ENCODE results near the gene GNB1L. TPM values are rescaled to one million over a fixed set of nuclear protein-coding genes. Genes with fewer than 3 reads are reported as not detected.

Gene GNB1L
- total and polyA plus RNA-seq, 2 experiments from 2014 or later = 3.5 to 5.5 TPM

GRCh38 chr22:19743651-19744050, 111.0 kb downstream of the GNB1L start:
- Histone ChIP-seq H3K27ac (no peak overlapping the region), H3K36me3 (no peaks in the 10 kb centered on the region), H3K27me3 (no peaks in the 10 kb centered on the region), H3K9me3 (ENCODE audit: low read depth) (no peaks in the 10 kb centered on the region), H3K4me1 (ENCODE audit: low read depth) (peaks cover 9% of the 10 kb centered on the region), H3K4me3 (no peak overlapping the region)
- no peak for DNase-seq (ENCODE audit: low read depth in 1 of 2, low spot score in 1 of 2)
- no peak for TF ChIP-seq CTCF (IDR thresholded peaks at IDR 0.05; ENCODE audit: low read depth, low read length)

- Histone ChIP-seq H3K9me3 (ENCODE audit: low read depth) (no peaks in the 10 kb centered on the region), H3K4me1 (ENCODE audit: low read depth) (peaks cover 12% of the 10 kb centered on the region), H3K36me3 (no peaks in the 10 kb centered on the region), H3K27ac (no peak overlapping the region), H3K4me3 (no peak overlapping the region), H3K27me3 (no peaks in the 10 kb centered on the region)
- no peak for DNase-seq (ENCODE audit: low read depth in 1 of 2, low spot score in 1 of 2)
- TF ChIP-seq CTCF (IDR thresholded peaks at IDR 0.05; ENCODE audit: low read depth, low read length) = no peak
These were observed 111.6 kb downstream of the GNB1L start for GRCh38 chr22:19743081-19743480.

GRCh38 chr22:19742160-19743066, 112.3 kb downstream of the GNB1L start:
- H3K4me1 ChIP-seq (ENCODE audit: low read depth) = peaks cover 18% of the 10 kb centered on the region

GRCh38 chr22:19741053-19741452, 113.6 kb downstream of the GNB1L start:
- H3K4me1 ChIP-seq (ENCODE audit: low read depth) = peaks cover 28% of the 10 kb centered on the region
- no peak overlapping the region for H3K4me3 ChIP-seq
- no peaks in the 10 kb centered on the region for H3K9me3 ChIP-seq (ENCODE audit: low read depth)
- H3K27ac ChIP-seq = no peak overlapping the region
- TF ChIP-seq CTCF (IDR thresholded peaks at IDR 0.05; ENCODE audit: low read depth, low read length) = no peak
- H3K27me3 ChIP-seq = no peaks in the 10 kb centered on the region
- DNase-seq (ENCODE audit: low read depth in 1 of 2, low spot score in 1 of 2) = no peak
- H3K36me3 ChIP-seq = no peaks in the 10 kb centered on the region

More at GRCh38 chr22:19742160-19743066, 112.3 kb downstream of the GNB1L start:
- no peak for TF ChIP-seq CTCF (IDR thresholded peaks at IDR 0.05; ENCODE audit: low read depth, low read length)
- no peak overlapping the region for H3K4me3 ChIP-seq
- H3K27me3 ChIP-seq = no peaks in the 10 kb centered on the region
- no peaks in the 10 kb centered on the region for H3K36me3 ChIP-seq
- DNase-seq (ENCODE audit: low read depth in 1 of 2, low spot score in 1 of 2) = no peak
- no peaks in the 10 kb centered on the region for H3K9me3 ChIP-seq (ENCODE audit: low read depth)
- H3K27ac ChIP-seq = no peak overlapping the region

- TF ChIP-seq CTCF (IDR thresholded peaks at IDR 0.05; ENCODE audit: low read depth, low read length) = no peak
- Histone ChIP-seq H3K4me3 (no peak overlapping the region), H3K27ac (no peak overlapping the region), H3K9me3 (ENCODE audit: low read depth) (no peaks in the 10 kb centered on the region), H3K36me3 (no peaks in the 10 kb centered on the region), H3K4me1 (ENCODE audit: low read depth) (peaks cover 25% of the 10 kb centered on the region), H3K27me3 (no peaks in the 10 kb centered on the region)
- no peak for DNase-seq (ENCODE audit: low read depth in 1 of 2, low spot score in 1 of 2)
These were observed 114.1 kb downstream of the GNB1L start for GRCh38 chr22:19740586-19740985.
